Pons (tissue), 1 donor: ENCODE results near the gene STRN3.
"Not testable (repeated sequence)": the region's sequence is repeated elsewhere in the genome, so short reads cannot be mapped to it uniquely, and the experiment has no call there.

Experiments
- DNase-seq: peaks from one replicate; pipeline ENCODE4 v3.0.0-alpha.2; 2016; ENCODE audit warnings: low spot score

STRN3 gene

DNA sequence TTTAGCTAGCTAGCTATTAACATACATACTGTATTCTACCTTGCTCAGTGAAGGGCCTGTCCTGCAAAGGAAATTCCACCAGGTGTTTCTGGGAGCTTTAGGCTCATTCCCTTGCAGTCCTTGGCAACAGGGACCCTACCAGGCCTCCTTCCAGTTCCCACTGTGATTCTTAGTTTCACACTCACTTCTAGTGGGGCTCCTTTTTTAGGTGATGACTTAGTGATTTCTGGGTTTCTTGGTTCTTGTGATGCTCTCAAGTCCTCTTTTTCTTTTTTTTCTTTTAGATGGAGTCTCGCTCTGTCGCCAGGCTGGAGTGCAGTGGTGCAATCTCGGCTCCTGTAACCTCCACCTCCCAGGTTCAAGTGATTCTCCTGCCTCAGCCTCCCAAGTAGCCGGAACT lies 10.4 kb upstream of the STRN3 start:
- DNase-seq = no peak

DNA sequence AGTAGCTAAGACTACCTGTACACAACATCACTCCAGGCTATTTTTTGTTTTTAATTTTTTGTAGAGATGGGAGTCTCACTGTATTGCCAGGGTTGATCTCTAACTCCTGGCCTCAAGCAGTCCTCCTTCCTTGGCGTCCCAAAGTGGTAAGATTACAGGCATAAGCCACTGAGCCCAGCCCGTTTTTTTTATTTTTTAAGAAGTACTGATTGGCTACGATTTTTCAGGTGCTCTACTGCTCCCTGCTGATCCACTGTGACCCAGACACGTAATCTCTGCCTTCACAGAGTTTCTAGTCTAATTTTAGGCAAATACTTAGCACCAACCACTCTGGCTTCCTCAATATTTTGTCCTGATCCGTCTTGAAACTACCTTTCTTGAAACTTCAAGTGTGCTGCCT lies 4.3 kb upstream of the STRN3 start:
- no peak for DNase-seq

DNA sequence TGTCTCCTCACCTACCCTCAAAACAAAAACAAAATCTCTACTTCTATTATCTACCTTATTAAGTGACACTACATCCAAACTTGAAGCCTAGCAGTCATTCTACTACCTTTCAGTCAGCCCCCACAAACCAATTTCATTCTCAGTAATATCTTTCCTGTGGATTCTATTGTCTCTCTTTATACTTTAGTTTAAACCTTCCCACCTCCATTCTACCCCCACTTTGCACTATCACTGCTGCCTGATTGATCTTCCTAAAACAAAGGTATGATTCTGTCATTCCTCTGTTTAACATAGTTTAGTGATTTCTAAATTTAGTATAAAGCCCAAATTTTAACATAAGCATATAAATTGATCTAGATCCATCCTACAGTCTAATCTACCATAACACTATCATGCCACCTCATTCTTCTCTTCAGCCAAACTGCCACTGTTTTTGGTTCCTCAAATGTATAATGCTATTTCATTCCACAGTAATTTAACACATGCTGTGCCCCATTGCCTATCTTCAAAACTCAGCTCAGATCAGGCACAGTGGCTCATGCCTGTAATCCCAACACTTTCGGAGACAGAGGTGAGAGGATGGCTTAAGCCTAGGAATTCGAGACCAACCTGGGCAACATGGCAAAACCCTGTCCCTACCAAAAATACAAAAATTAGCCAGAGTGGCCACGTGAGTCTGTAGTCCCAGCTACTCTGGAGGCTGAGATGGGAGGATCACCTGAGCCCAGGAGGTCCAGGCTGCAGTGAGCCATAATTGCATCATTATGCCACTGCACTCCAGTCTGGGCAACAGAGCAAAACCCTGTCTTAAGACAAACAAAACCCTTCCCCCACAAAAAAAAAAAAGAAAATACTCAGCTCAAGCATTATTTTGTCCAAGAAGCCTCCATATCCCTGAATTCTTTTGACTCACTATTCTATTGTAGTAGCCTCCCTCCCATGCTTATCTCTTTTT lies 3.1 kb upstream of the STRN3 start:
- no peak for DNase-seq

DNA sequence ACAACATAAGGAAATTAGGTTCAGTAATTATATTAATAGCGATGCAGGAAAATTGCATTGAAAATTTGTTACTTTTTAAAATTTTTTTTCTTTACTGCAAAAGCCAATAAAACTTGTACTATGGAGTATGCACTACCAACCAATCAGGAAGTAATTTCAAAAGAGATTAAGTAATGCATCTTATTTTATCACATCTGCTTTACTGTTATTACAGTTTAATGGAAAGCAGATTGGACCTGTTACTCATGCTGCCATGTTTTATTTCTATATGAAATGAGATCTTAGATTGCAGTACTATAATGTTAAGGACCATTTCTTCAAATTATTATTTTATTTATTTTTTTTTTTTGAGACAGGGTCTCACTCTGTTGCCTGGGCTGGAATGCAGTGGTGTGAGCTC lies 1.7 kb upstream of the STRN3 start:
- DNase-seq = no peak

DNA sequence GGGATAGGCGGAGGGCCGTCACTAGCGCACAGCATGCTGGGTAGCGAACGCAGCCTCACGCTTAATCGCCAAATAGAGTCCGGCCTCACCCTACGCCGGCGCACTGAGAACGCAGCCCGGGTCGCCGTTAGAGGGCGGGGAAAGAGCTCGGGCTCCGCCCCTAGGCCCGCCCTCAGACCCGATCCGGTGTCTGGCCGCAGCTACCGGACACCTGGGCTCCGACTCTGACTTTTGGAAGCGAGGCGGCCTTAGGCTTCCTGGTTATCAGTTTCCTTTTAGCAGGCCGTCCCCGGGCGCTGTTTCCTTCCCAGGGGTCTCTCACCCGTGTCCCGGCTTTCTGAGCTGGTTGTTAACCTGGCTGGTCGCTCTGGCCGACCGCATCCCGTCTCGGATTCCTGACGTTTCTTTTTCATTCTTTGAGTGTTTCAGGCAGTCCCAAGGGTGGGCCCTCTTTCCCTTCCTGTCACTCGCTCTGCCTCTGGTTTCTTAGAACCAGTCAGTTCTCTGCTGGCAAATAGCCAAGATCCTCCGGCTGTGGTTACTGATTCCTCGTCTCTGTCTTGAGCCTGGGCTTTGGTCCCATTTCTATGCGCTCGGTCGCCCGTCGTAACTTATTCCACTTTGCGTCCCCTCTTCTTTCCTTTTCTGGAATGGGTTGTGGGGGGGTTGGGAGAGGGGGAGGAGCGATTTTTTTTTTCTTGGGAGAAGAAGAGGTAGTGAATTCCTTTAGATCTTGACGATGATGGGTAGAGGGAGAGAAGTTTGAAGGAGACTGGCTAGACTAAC lies 464 bp upstream of the STRN3 start:
- peak; percentile 95 for DNase-seq

DNA sequence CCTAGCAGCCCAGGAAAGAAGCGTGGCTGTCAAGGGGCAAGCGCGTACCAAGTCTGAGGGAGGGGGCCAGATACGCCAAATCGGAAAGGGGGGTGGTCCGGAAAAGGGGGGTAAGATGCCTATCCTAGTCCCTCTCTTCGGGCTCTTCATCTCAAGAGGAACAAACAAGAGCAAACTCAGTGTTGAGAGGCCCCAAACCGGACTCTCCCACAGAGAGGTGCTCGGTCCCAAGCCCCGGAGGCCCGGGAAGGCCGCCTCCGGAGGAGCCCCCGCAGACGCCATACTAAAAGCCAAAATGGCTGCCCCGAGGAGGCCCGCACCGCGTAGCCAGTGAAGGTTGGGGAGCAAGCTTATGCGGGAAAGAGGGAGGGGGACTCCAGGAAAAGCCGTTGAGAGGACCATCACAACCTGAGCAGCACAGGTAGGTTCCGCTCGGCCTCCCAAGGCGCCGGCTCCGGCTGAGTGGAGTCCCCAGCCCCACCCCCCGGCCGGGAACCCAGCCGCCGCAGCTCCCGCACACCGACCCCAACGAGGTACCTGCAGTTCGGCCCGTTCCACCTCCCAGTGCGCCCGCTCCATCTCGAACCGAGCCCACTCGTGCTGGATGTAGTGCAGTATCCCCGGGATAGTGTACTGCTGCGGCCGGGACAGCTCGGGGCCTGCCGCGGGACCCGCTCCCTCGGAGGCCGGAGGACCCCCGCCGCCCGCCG lies 657 bp downstream of the STRN3 start, which contains the start of gene AP4S1:
Gene AP4S1, plus strand, starts transcription at position 283 of the 710 bp plus-strand sequence. CDS start 40,548 bp downstream, outside the sequence.
- peak; percentile 32 for DNase-seq

DNA sequence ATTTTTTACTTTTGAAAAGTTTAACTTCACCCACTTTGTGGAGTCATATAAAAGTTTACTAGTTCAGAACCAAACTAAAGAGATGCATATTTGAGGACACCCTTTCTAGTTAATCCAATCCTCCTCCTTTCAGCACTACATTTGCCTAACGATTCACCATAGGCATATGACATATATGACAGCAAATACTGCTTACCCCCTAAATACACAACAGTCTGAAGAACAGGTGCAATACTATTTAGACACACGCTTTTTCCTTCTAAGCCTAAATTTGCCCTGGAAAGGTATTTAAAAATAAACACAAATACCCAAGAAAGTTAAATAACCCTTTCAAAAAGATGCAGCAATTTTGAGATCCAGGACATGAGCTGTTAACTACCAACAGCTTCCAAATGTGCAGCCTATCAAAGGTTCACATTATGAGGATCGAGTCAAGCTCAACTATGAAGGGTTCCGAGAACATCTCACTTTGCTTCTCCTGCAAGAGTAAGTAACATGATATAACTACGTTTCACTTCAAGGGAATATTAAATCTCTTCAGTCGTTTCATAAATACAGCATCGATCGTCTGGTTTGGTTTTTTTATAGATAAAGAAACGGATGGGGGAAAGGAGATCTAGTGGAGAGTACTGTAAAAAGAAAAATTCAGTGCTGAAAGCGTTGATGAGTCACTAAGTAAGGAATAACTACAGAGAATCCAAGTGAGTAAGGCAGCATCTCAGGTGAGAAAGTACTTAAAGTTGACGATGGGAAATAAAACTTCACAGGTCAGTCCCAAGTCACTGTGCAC lies 1.4 kb downstream of the STRN3 start:
- DNase-seq = peak; percentile 51

DNA sequence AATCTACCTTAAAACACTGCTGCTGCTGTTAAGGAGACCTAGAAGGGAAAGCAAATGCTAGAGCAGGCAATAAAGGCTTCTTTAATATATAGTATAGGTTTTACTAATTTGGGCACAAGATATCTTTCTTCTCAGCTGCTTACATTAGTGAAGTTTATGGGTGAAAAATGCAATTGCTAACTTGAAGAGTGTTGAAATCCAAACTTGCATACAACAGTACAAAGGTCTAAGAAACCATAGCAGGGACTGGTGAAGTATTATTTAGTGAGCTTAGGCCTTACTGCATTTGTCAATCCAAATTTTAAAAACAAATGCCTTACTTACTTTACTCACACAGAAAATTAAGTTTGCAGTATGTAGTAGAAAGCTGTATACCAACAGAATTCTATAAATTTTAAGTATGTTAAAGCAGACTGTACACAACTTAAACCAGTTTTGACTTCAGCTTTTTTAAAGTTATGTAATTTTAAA lies 2.1 kb downstream of the STRN3 start:
- DNase-seq = peak; percentile 14

DNA sequence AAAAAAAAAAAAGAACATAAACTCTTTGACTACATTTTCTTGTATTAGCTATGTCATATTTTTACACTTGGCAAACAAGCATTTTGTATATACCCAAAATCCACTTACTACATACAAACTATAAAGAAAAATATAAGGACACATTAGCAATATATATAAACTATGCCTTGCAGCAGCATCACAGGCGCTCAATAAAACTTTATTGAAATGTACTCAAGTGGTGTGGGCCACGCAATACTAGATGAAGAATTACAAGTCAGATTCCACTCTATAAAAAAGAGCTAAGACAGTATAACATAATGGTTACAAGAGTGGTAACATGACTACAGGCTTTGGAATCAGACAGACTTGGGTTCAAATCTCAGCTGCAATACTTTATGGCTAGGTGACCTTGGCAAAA lies 3.8 kb downstream of the STRN3 start:
- no peak for DNase-seq

DNA sequence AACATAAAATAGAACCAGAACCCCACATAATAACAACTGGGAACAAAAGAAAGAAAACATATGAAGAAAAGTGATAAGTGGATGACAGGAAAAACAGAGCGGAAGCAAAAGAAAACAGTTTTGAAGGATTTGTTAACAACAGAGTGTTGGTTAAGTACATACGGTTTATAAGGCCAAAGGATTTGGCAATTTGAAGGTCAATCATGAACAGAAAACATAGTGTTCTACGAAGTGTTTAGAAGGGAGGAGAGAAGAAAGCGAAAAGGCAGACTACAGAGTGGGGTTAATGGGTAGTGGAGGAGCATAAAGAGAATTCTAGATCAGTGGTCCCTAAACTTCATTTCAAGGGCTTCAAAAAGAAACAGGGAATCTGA lies 4.6 kb downstream of the STRN3 start:
- DNase-seq = no peak

DNA sequence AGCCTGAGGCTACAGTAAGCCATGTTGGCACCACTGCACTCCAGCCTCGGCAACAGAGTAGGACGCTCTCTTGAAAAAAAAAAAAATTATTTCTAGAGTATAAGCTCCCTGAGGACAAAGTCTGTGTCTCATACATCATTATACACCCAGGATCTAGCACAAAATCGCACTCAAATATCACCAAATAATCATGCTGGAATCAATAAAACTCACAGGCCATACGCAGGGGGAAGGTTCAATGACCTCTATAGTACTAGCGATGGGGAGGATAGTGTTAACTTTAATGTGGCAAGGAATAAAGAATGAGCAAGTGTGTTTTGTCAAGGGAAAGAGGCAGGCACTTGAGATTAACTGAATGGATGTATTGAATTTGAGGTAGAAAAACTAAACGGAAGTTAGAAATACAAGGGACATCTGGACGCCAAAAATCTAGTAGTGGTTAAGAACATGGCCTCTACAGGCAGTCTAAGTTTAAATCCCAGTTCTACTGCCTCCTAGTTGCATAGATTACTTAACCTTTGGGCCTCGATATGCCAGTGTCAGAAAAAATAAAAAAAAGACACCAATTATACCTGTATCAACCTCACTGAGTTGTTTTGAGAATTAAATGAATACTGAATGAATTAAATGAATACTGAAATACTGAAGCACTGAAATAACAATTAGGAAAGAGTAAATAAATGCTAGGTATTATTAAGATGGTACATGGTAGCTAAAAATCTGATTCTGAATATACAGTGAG lies 5.2 kb downstream of the STRN3 start:
- no peak for DNase-seq

DNA sequence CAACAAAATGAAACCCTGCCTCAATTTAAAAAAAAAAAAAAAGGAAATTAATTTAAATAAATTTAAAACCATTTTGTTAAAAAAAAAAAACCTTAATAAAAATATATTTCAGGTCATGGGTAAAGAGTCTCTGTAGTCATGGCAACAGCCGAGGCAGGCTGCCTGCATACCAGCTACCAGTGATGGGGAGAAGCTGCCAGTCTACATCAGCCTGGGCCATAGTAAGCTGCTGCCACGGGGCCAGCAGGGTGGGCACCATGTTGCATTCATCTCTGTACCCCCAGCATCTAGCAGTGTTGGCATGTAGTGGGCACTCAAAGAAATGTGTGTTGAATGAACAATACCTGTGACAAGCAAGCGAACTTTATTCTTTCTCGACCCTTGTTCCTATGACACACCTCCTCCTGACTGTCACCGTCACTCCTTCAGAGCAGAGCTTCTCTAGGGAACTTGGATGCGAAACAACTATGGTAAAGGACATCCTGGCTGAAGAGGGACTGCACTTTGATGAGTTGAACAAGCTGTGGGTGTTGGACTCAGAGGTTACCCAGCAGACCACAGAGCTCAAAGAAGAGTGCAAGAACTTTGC lies 8.0 kb downstream of the STRN3 start:
- DNase-seq = no peak

DNA sequence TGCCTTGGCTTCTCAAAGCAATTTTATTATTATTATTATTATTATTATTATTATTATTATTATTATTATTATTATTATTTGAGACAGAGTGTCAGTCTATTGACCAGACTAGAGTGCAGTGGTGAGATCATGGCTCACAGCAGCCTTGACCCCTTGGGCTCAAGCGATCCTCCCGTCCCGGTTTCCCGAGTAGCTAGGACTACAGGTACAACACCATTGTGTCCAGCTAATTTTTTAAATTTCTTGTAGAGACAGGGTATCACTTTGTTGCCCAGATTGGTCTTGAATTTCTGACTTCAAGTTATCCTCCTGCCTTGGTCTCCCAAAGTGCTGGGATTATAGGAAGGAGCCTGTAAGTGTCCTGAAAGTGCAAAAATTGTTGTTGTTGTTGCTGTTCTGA lies 12.3 kb downstream of the STRN3 start:
- no peak for DNase-seq

DNA sequence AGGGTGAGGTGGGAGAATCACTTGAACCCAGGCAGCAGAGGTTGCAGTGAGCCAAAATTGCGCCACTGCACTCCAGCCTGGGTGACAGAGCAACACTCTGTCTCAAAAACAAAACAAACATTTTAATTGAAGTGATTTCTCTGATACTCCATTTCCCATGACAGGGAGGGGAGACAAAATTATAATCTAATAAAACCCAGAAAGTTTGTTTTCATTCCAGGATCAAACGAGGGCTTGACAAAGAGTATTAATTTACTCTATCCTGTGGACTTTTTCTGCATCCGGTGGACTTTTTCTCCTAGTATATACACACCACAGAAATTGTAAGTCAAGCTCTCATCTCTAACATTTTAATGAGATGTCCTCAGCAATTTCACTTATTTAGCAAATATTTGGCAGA lies 15.2 kb downstream of the STRN3 start:
- no peak for DNase-seq

DNA sequence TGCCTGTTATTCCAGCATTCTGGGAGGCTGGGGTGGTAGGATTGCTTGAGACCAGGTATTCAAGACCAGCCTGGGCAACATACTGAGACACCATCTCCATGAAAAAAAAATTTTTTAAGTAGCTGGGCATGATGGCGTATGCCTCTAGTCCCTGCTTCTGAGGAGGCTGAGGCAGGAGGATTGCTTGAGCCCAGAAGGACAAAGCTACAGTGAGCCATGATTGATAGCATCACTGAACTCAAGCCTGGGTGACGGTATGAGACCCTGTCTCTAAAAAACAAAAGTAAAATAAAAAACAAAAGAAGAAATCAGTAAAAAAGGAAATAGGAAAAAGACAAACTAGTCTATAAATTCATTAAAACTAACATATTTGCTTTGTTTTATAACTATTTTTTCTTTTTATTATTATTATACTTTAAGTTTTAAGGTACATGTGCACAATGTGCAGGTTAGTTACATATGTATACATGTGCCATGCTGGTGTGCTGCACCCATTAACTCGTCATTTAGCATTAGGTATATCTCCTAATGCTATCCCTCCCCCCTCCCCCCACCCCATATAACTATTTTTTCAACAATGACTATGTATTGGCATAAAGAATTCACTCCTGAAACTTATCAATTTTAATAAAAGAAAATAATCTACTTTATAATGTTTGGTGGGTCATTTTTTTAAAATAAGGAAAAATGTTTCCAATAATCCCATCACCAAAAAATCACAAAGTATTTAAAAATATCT lies 16.2 kb downstream of the STRN3 start:
- DNase-seq = no peak

DNA sequence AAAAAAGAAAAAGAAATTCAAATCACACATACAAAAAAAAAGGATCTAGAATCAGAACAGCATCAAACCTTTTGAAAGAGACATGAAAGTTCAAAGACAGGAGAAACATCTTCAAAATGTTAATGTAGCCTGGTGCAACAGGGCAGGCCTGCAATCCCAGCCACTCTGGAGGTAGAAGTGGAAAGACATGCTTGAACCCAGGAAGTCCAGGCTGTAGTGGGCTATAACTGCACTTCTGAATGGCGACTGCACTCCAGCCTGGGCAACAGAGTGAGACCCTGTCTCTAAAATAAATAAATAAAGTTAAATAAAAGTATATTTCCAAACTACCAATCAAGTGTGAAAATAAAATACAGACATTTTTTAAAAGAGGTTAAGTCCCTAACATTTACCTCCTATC lies 19.5 kb downstream of the STRN3 start:
- no peak for DNase-seq

DNA sequence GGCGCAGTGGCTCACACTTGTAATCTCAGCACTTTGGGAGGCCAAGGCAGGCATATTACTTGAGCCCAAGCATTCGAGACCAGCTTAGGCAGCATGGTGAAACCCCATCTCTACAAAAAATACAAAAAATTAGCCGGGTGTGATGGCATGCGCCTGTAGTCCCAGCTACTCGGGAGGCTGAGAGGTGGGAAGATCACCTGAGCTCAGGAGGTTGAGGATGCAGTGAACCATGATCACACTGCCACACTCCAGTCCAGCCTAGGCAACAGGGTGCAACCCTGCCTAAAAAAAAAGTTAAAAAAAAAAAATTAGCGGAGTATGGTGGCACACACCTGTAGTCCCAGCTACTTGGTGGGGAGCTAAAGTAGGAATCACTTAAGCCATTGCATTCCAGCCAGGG lies 22.2 kb downstream of the STRN3 start:
- DNase-seq = not testable (repeated sequence)

DNA sequence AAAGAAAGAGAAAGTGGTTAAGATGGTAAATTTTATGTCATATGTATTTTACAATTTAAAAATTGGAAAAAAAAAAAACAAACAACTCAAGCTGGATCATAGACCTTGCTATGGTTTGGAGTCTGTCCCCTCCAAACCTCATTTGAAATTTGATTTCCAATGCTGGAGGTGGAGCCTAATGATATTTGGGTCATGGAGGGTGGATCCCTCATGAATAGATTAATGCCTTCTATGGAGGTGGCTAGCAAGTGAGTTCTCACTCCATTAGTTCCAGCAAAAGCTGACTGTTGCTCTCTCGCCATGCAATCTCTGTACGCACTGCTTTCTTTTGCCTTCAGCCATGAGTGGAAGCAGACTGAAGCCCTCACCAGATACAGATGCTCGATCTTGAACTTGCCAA lies 22.9 kb downstream of the STRN3 start:
- no peak for DNase-seq

DNA sequence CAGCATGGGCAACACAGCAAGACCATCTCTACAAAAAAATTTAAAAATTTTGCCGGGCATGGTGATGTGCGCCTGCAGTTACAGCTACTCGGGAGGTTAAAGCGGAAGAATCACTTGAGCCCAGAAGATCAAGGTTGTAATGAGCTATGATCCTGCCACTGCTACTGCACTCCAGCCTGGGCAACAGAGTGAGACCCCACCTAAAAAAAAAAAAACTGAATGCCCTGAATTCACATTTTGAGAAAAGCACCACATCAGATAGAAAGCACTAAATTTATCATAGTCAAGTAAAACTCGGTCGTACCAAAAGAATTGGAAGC lies 24.9 kb downstream of the STRN3 start:
- no peak for DNase-seq
